Sigmoid colon (tissue), 4 donors: ENCODE results near the gene CPN1.

Experiments
- CTCF ChIP-seq, 4 experiments: fragments of 450-650 bp in 3 of 4; fragments of 200-600 bp in 1 of 4; IDR thresholded peaks; one replicate each; pipeline ENCODE4 v1.5.1; 2016 to 2019; ENCODE audit warnings: antibody characterized with exemption in 4 of 4, mild to moderate bottlenecking in 3 of 4, moderate library complexity in 2 of 4
- EP300 ChIP-seq, 4 donors: sonication (generic); formaldehyde crosslinking; IDR thresholded peaks; one replicate each; pipeline ENCODE4 v1.6.1; 2017; ENCODE audit warnings: antibody characterized with exemption in 4 of 4
- POLR2A ChIP-seq, 2 donors: fragments of 450-650 bp; IDR thresholded peaks; one replicate each; pipeline ENCODE4 v1.6.1; 2016; ENCODE audit warnings: antibody characterized with exemption in 2 of 2, mild to moderate bottlenecking in 2 of 2, moderate library complexity in 2 of 2
- POLR2AphosphoS5 ChIP-seq, 4 donors: sonication (generic); formaldehyde crosslinking; IDR thresholded peaks; one replicate each; pipeline ENCODE4 v1.6.1; 2017; ENCODE audit warnings: antibody characterized with exemption in 4 of 4

GRCh38 chr10:99998889-99999288, 82.8 kb downstream of the CPN1 start:
- TF ChIP-seq POLR2A (IDR thresholded peaks at IDR 0.05), result no peak
- no peak for TF ChIP-seq EP300 (IDR thresholded peaks at IDR 0.05)
- TF ChIP-seq CTCF (IDR thresholded peaks at IDR 0.05), result no peak
- no peak for TF ChIP-seq POLR2AphosphoS5 (IDR thresholded peaks at IDR 0.05)
